GM18951 (cell line): ENCODE data around the gene VPS13D.

Source experiments
- POLR2A ChIP-seq: IDR thresholded peaks from 4 replicates; pipeline ENCODE4 v1.6.1; 2011; ENCODE audit warnings: mild to moderate bottlenecking; ENCODE audit not compliant: insufficient read length, insufficient read depth; ENCODE audit errors: extremely low read depth
- in situ Hi-C: fragments of 300-500 bp; cut with MboI; formaldehyde crosslinking; loops from one replicate; pipeline ENCODE4 v1.12.0; 2022; ENCODE audit warnings: low sequenced_read_pairs, mixed read lengths, inconsistent platforms; ENCODE audit not compliant: unreplicated experiment

The VPS13D gene

GRCh38 chr1:12300706-12301105 lies 70.9 kb downstream of the VPS13D start:
- no peak for TF ChIP-seq POLR2A
- in situ Hi-C loops, result loop anchor here (25.0 kb wide), 1 partner anchor 312 kb away; the partner anchor contains the start of gene DHRS3

DNA sequence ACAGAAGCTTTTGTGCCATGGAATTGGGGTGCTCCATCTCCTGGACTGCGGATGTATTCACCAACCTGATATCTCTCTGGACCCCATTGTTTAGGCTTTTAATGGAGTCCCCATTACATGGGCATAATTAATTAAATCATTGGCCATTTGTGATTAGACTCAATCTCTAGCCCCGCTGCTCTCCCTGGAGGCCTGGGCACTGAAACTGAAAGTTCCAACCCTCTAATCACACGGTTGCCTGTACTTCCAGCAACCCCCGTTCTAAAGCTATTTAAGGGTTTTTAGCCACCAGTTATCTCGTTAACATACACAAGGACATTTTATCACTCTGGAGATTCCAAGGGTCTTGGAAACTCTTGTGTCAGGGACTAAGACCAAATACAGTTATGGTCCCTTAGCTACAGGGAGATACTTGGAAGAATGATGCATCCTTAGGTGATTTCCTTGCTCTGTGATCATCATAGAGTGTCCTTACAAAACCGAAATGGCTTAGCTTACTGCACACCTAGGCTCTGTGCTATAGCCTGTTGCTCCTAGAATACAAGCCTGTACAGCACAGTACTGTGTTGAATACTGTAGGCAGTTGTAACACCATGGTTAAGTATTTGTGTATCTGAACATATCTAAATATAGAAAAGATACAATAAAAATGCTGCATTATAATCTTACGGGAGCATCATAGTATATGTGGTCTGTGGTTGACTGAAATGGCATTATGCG lies 71.8 kb downstream of the VPS13D start:
- in situ Hi-C loops, result loop anchor here (25.0 kb wide), 1 partner anchor 311 kb away; the partner anchor contains the start of gene DHRS3
- no peak for TF ChIP-seq POLR2A

DNA sequence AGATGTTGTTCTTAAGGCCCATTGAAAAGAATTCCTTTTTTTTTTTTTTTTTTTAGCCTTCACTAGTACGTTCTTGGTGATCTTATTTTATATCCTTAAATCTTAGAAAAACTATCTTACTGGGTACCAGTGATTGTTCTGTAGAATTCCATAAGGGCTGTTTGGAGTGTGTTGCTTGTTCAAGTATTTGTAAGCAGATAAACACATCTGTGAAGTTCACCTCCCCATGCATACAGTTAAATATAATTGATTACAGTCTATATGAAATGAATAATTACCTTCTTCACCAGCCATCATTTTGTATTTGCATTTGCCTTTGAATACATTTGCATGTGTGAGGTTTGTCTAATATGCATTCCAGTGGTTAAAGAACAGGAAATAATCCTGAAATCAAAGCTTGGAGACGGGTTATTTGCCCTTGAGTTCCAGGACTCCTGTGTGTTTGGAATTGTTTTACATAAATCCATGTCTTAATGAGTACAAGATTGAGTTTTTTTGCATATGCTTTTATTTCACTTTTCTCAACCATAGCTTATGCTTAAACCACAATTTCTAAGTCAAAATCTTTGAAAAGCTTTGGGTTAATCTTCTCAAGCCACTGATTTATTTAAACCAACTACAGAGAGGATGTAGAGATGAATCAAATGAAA lies 73.1 kb downstream of the VPS13D start:
- in situ Hi-C loops, result loop anchor here (25.0 kb wide), 1 partner anchor 309 kb away; the partner anchor contains the start of gene DHRS3
- no peak for TF ChIP-seq POLR2A

- in situ Hi-C loops, result loop anchor here (25.0 kb wide), 1 partner anchor 307 kb away; the partner anchor contains the start of gene DHRS3
- no peak for TF ChIP-seq POLR2A
Measured at GRCh38 chr1:12305377-12305776, 75.5 kb downstream of the VPS13D start.

- TF ChIP-seq POLR2A, result no peak
- in situ Hi-C loops, result loop anchor here (25.0 kb wide), 1 partner anchor 302 kb away; the partner anchor contains the start of gene DHRS3
Measured at GRCh38 chr1:12309783-12310742, 80.2 kb downstream of the VPS13D start.

DNA sequence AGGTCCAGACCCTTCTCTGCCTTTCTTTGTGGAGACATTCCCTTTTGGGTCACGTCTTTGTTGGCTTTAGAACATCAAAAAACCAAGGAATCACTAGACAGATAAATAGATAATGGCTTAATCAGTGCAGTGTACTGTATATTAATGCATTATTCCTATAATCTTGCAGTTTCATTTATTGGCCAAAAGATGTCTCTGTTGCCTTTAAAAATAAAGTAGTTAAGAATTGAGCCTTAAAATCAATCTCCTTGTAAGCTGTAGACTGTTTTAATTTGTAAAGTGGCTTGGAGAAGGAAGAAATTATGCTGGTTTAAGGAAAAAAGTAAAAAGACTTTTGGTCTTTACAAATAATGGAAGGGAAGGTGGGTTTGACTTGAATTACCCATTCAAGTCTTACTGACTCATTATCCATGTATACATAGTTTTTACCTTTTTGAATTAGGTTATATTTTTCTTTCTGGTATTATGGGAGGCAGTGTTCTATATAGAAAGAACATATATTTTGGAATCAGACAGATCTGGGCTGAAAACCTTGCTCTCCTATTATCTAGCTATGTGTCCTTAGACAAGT lies 84.6 kb downstream of the VPS13D start:
- in situ Hi-C loops, result loop anchor here (25.0 kb wide), 1 partner anchor 298 kb away; the partner anchor contains the start of gene DHRS3
- TF ChIP-seq POLR2A, result no peak

DNA sequence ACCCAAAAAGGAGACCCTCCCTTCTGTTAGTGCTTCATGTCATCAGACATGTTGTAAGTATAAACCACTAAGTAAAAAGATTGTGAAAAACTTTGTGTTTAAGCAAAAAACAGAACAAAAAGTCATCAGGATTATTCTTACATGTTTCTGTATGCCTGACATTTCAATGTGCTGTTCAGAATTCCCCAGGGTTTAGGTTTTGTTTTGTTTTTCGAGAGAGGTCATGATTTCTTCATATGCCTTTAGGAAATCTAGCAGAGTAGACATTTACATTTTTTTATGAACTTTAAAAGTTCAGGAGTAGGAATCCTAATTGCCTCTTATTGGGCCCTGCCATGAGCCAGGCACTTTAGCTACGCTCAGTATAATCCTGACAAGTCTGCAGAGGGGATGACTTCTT lies 85.3 kb downstream of the VPS13D start:
- in situ Hi-C loops, result loop anchor here (25.0 kb wide), 1 partner anchor 297 kb away; the partner anchor contains the start of gene DHRS3
- no peak for TF ChIP-seq POLR2A

- in situ Hi-C loops, result loop anchor here (25.0 kb wide), 1 partner anchor 296 kb away; the partner anchor contains the start of gene DHRS3
- TF ChIP-seq POLR2A, result no peak
Measured at GRCh38 chr1:12316331-12316730, 86.5 kb downstream of the VPS13D start.

DNA sequence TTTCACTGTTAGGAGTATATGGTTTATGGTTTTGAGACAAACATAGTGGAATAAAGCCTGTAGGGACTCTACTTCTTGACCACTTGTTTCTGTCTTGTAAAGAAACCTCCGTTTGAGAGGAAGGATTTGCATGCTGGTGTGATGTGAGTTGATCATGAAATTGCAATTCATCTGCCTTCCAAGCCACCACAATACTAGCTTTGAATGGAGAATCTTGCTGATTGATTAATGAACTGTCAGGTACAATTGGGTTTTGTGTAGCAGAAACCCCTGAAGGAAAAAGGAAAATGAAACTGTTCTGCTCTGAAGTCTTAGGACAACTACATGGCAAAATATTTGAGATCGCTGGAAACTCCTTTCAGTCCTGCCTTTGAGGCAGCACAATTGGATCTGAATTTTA lies 90.7 kb downstream of the VPS13D start:
- in situ Hi-C loops, result loop anchor here (25.0 kb wide), 1 partner anchor 292 kb away; the partner anchor contains the start of gene DHRS3
- TF ChIP-seq POLR2A, result no peak

- TF ChIP-seq POLR2A, result no peak
- in situ Hi-C loops, result loop anchor here (25.0 kb wide), 1 partner anchor 288 kb away; the partner anchor contains the start of gene DHRS3
Measured at GRCh38 chr1:12324423-12324822, 94.6 kb downstream of the VPS13D start.

GRCh38 chr1:12324973-12325372 lies 95.1 kb downstream of the VPS13D start:
- in situ Hi-C loops, result loop anchor here (25.0 kb wide), 1 partner anchor 287 kb away; the partner anchor contains the start of gene DHRS3

GRCh38 chr1:12326986-12327385 lies 97.2 kb downstream of the VPS13D start:
- TF ChIP-seq POLR2A, result no peak
- in situ Hi-C loops, result no loop called here
